ENCODE measurements around the gene ALKBH7.
"Not testable (repeated sequence)": the region's sequence is repeated elsewhere in the genome, so short reads cannot be mapped to it uniquely, and the experiment has no call there.

ALKBH7 gene

GRCh38 chr19:6373096-6373812 is 660 bp downstream of the ALKBH7 start:
- DNase-seq = peak; percentile 96 to 97

DNA sequence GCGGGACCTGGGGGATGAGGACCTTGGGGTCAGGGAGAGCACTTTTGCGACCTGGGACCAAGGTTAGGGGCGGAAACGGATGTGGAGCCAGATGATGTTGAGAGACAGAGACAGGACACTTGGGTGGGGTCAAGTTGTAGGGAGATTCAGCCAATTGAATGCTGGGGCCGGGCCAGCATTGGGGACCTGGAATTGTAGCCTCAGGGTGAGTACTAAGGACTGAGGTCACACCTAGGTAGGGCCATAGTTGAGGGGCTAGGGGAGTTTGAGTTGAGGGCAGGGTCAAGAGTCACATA is 1.2 kb downstream of the ALKBH7 start:
- DNase-seq = peak in 1 of 2 experiments; percentile 35

DNA sequence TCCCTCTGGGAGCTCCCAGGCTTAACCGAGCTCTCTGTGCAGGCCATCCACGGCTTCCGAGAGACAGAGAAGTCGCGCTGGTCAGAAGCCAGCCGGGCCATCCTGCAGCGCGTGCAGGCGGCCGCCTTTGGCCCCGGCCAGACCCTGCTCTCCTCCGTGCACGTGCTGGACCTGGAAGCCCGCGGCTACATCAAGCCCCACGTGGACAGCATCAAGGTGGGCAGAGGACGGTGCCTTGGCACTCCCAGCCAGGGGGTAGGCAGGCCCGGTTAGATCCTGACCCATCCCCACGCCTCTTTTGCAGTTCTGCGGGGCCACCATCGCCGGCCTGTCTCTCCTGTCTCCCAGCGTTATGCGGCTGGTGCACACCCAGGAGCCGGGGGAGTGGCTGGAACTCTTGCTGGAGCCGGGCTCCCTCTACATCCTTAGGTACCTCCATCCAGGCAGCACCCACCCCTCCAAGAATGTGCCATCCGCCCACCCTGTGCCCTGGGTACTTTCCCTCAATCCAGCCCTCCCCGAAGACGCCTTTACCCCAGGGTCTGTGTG is 1.6 kb downstream of the ALKBH7 start:
- DNase-seq = no peak

GRCh38 chr19:6374711-6375410 is 2.3 kb downstream of the ALKBH7 start:
- no peak for DNase-seq

DNA sequence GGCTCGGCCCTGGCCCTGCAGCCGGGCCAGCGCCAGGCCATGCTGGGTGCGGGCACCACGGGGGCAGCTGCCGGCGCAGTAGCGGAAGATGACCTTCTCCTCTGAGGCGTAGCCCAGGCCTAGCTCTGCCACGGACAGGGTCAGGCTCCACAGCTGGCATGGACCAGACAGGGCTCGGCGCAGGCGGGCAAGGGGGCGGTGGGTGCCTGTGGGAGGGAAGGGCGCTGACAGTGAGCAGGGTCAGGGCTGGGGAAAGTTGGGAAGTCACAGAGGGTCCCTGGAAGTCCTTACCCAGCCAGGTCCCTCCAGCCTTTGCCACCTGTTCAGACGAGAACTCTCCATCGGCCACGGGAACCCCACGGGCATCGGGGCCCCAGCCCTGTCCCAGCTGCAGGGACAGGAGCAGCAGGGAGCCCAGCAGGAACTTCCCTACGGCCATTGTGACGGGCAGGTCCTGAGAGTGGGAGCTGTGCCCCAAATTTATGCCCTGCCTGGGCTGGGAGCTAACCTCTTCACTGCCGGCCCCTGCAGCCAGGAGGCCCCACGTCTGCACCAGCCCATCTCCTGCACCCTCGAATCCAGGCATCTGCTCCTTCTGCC is 2.9 kb downstream of the ALKBH7 start, which contains the start of gene PSPN:
PSPN (minus strand) TSS at position 523 of the 600 bp plus-strand sequence; CDS start at position 439, 84 bp downstream.
- no peak for DNase-seq

DNA sequence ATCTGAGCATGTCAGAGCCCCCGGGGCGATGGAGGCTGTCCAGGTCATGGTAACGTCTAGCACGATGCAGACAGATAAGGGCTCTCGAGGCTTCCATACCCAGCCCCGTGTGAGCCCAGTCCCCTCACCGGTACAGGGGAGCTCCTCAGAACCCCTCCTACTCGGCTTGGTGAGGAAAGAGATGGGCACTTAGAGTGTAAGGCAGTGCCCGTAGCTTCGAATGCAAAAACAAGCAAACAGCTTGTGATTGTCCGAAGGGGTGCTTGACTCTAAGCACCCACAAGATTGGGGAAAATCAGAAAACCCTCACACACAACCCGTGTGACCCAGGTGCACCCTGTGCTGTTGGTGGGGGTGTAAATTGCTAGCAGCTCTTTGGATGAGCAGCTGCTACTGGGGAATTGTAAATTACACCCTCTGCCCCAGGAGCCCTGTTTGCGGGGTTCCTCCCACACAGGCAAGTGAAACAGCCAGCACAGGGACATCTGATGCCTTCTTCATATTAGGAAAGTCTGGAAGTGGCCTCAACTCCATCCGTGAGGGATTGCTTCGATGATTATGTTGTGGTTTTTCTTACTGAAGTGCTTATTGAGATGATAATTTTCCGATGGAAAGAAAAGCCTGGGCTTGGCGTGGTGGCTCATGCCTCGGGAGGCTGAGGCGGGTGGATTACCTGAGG is 4.1 kb downstream of the ALKBH7 start:
- no peak for DNase-seq

DNA sequence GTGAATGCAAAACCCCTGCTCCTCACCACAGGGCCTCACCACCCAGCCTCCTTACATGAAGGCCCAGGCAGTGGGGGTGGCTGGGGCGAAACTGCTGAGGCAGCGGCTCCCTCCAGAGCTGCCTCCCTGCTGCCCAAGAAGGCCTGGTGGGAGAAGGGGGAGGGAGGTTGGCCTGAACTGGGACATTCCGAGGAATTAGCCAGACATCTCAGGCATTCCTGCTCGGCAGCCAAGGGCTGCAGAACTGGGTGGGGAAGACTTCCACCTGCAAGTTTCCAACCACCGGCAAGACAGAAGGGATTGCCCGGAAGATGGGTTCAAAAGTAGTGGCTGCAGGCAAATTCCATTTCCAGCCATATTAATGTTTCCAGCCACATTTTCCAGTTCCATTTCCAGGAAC is 5.4 kb downstream of the ALKBH7 start:
- no peak for DNase-seq

GRCh38 chr19:6378486-6378885 is 5.9 kb downstream of the ALKBH7 start:
- no peak for DNase-seq

GRCh38 chr19:6379744-6380143 is 7.2 kb downstream of the ALKBH7 start:
- no peak for DNase-seq

GRCh38 chr19:6381030-6381750 is 8.6 kb downstream of the ALKBH7 start:
- no peak for DNase-seq

DNA sequence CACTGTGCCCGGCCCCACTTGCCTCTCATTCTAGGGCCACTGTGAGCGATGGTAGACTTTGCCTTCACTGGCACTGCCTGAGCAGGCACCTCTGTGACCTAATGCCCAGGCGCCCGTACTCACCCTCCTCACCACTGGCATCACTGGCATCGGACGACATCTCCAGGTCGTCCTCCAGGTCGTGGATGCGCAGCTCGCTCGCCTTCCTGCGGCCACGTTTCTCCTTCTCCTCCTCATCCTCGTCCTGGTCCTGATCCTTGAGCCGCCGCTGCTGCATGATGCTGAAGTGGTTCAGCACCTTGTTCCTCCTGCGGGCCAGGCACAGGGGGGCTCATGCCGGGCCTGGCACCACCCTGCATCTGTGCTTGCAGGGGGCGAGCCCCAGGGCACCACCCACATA is 10.6 kb downstream of the ALKBH7 start:
- DNase-seq = no peak

GRCh38 chr19:6384381-6384780 is 11.8 kb downstream of the ALKBH7 start:
- no peak for DNase-seq

- DNase-seq = no peak
Observed at GRCh38 chr19:6387372-6387771, 14.8 kb downstream of the ALKBH7 start.

GRCh38 chr19:6392221-6393073 is 19.9 kb downstream of the ALKBH7 start:
- DNase-seq = no peak

GRCh38 chr19:6393074-6393982 is 20.7 kb downstream of the ALKBH7 start, which contains the start of gene GTF2F1:
GTF2F1 (minus strand) TSS chr19:6393164; CDS start chr19:6392995, 169 bp downstream.
- DNase-seq = peak; percentile 89 to 91

GRCh38 chr19:6393983-6394412 is 21.4 kb downstream of the ALKBH7 start:
- peak in 1 of 2 experiments; percentile 90 for DNase-seq

GRCh38 chr19:6394831-6395230 is 22.2 kb downstream of the ALKBH7 start:
- DNase-seq = no peak

- no peak for DNase-seq
Observed at GRCh38 chr19:6396305-6396704, 23.7 kb downstream of the ALKBH7 start.

- DNase-seq = not testable (repeated sequence)
Observed at GRCh38 chr19:6400062-6400944, 27.7 kb downstream of the ALKBH7 start.
